Hepatocyte (in vitro differentiated cells): ENCODE measurements around the gene FLYWCH2. TPM values are rescaled to one million over a fixed set of nuclear protein-coding genes. Genes with fewer than 3 reads are reported as not detected.

Experiments used
- DNase-seq: peaks from one replicate; pipeline ENCODE4 v3.0.0-alpha.2; 2016; ENCODE audit warnings: low spot score
- H2AFZ ChIP-seq: fragments of 200-600 bp; sonication (generic); 2 replicates; pipeline ENCODE4 v1.6.0; 2016; ENCODE audit warnings: antibody characterized with exemption, mild to moderate bottlenecking
- H3K27ac ChIP-seq: fragments of 200-600 bp; sonication (generic); 2 replicates; pipeline ENCODE4 v1.5.1; 2016; ENCODE audit warnings: mild to moderate bottlenecking
- H3K27me3 ChIP-seq: fragments of 200-600 bp; sonication (generic); 2 replicates; pipeline ENCODE4 v1.6.1; 2016
- H3K36me3 ChIP-seq: fragments of 200-600 bp; sonication (generic); replicated peaks from 2 replicates; pipeline ENCODE4 v1.5.1; 2016; ENCODE audit warnings: low read depth; ENCODE audit not compliant: insufficient read depth
- H3K4me1 ChIP-seq: fragments of 200-600 bp; sonication (generic); 2 replicates; pipeline ENCODE4 v1.5.1; 2016; ENCODE audit warnings: mild to moderate bottlenecking, moderate library complexity; ENCODE audit not compliant: insufficient read depth
- H3K4me2 ChIP-seq: fragments of 200-600 bp; sonication (generic); 2 replicates; pipeline ENCODE4 v1.6.0; 2016
- H3K4me3 ChIP-seq: fragments of 200-600 bp; sonication (generic); 2 replicates; pipeline ENCODE4 v1.5.1; 2016; ENCODE audit warnings: mild to moderate bottlenecking
- H3K79me2 ChIP-seq: fragments of 200-600 bp; sonication (generic); 2 replicates; pipeline ENCODE4 v1.6.0; 2017; ENCODE audit warnings: mild to moderate bottlenecking
- H3K9me2 ChIP-seq: fragments of 200-600 bp; sonication (generic); replicated peaks from 2 replicates; pipeline ENCODE4 v1.6.0; 2017; ENCODE audit warnings: mild to moderate bottlenecking; ENCODE audit not compliant: insufficient read depth
- H3K9me3 ChIP-seq: fragments of 200-600 bp; sonication (generic); 2 replicates; pipeline ENCODE4 v1.5.1; 2016; ENCODE audit warnings: low read depth, mild to moderate bottlenecking
- H4K20me1 ChIP-seq: fragments of 200-600 bp; sonication (generic); 2 replicates; pipeline ENCODE4 v1.6.0; 2016; ENCODE audit warnings: mild to moderate bottlenecking; ENCODE audit not compliant: insufficient read depth, poor library complexity, severe bottlenecking
- CTCF ChIP-seq: fragments of 200-600 bp; sonication (generic); IDR thresholded peaks from 2 replicates; pipeline ENCODE4 v1.5.1; 2016; ENCODE audit warnings: antibody characterized with exemption, mild to moderate bottlenecking; ENCODE audit not compliant: poor library complexity
- EZH2 ChIP-seq: fragments of 200-600 bp; sonication (generic); IDR thresholded peaks from 2 replicates; pipeline ENCODE4 v1.6.1; 2016; ENCODE audit warnings: antibody characterized with exemption, mild to moderate bottlenecking, borderline replicate concordance
- EZH2phosphoT487 ChIP-seq: fragments of 200-600 bp; sonication (generic); IDR thresholded peaks from one replicate; pipeline ENCODE4 v1.6.1; 2018; ENCODE audit warnings: antibody characterized with exemption, mild to moderate bottlenecking, low read depth, moderate library complexity; ENCODE audit not compliant: unreplicated experiment, severe bottlenecking
- WGBS: methylation state at CpG from one replicate; pipeline ENCODE4 v1.1.6; 2016; ENCODE audit warnings: low lambda C conversion rate; ENCODE audit errors: missing lambda C conversion rate; 5-methylcytosine and 5-hydroxymethylcytosine counted together
- polyA plus RNA-seq: library from polyadenylated mRNA; unstranded; fragments of >200 nt; fragmentation: Nextera tagmentation; extraction: Ambion mirVana; gene quantifications from 2 replicates; pipeline ENCODE4 v1.2.1, GENCODE V29; 2016
- total RNA-seq: library from RNA; depleted of rRNA; stranded (reverse); fragments of >200 nt; gene quantifications from 2 replicates; pipeline ENCODE4 v1.2.3, GENCODE V29; 2014

FLYWCH2 gene
- total and polyA plus RNA-seq, 2 experiments from 2014 or later: 40.0 to 45.1 TPM

DNA sequence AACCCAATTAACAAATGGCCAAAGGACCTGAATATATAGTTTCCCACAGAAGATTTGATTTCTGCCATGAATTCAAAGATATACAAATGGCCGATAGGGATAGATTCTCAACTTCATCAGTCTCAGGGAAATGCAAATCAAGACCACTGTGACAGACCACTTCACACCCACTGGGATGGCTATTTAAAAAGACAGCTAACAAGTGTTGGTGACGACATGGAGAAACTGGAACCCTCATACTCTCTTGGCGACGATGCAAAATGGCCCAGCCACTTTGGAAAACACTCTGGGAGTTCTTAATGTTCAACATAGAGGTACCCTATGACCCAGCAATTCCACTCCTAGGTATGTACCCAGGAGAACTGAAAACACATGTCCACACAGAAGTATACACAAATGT lies 63.6 kb downstream of the FLYWCH2 start:
- no peak for DNase-seq
- H3K79me2 ChIP-seq: no peaks in the 10 kb centered on the region
- H3K27ac ChIP-seq: no peak overlapping the region
- no peaks in the 10 kb centered on the region for H3K4me1 ChIP-seq
- TF ChIP-seq EZH2phosphoT487 (no peak), CTCF (no peak), EZH2 (no peak)
- H4K20me1 ChIP-seq: no peaks in the 10 kb centered on the region
- H3K36me3 ChIP-seq: no peaks in the 10 kb centered on the region
- H2AFZ ChIP-seq: no peak overlapping the region
- no peak overlapping the region for H3K4me3 ChIP-seq
- H3K9me3 ChIP-seq: no peaks in the 10 kb centered on the region
- H3K9me2 ChIP-seq: no peaks in the 10 kb centered on the region
- H3K27me3 ChIP-seq: no peaks in the 10 kb centered on the region
- H3K4me2 ChIP-seq: no peak overlapping the region
- 95% methylated on average over 4 of the region's 4 CpGs for WGBS

Other genes with a start within 250 kb of the FLYWCH2 start
- gene KCTD5, start 200.7 kb upstream of the FLYWCH2 start, total RNA-seq: 22.7 and 31.5 TPM in 2 replicates
- gene KCTD5, start 200.7 kb upstream of the FLYWCH2 start, polyA plus RNA-seq: 24.5 and 32.2 TPM in 2 replicates
- gene PRSS27, start 163.0 kb upstream of the FLYWCH2 start, total RNA-seq: 1.4 and 4.3 TPM in 2 replicates
- gene PRSS27, start 163.0 kb upstream of the FLYWCH2 start, polyA plus RNA-seq: 1.4 and 4.8 TPM in 2 replicates
- 82.9 and 142 TPM in 2 replicates for gene SRRM2, start 130.6 kb upstream of the FLYWCH2 start, total RNA-seq
- 403 and 666 TPM in 2 replicates for gene SRRM2, start 130.6 kb upstream of the FLYWCH2 start, polyA plus RNA-seq
- 255 and 540 TPM in 2 replicates for gene ELOB, start 105.9 kb upstream of the FLYWCH2 start, total RNA-seq
- gene ELOB, start 105.9 kb upstream of the FLYWCH2 start, polyA plus RNA-seq: 627 and 642 TPM in 2 replicates
- gene PRSS33, start 95.7 kb upstream of the FLYWCH2 start, total RNA-seq: 0.20 TPM in 1 of 2 replicates, not detected in the other
- gene PRSS33, start 95.7 kb upstream of the FLYWCH2 start, polyA plus RNA-seq: not detected in 2 replicates
- not detected in 2 replicates for gene PRSS41, start 84.7 kb upstream of the FLYWCH2 start, total RNA-seq
- not detected in 2 replicates for gene PRSS41, start 84.7 kb upstream of the FLYWCH2 start, polyA plus RNA-seq
- gene PRSS21, start 66.0 kb upstream of the FLYWCH2 start, total RNA-seq: not detected in 2 replicates
- gene PRSS21, start 66.0 kb upstream of the FLYWCH2 start, polyA plus RNA-seq: not detected in 2 replicates
- 4.3 and 5.4 TPM in 2 replicates for gene ZG16B, start 52.9 kb upstream of the FLYWCH2 start, total RNA-seq
- gene ZG16B, start 52.9 kb upstream of the FLYWCH2 start, polyA plus RNA-seq: 4.9 and 7.9 TPM in 2 replicates
- 50.0 and 60.2 TPM in 2 replicates for gene PRSS22, start 25.0 kb upstream of the FLYWCH2 start, total RNA-seq
- gene PRSS22, start 25.0 kb upstream of the FLYWCH2 start, polyA plus RNA-seq: 66.3 and 100 TPM in 2 replicates
- gene FLYWCH1, start 28.7 kb downstream of the FLYWCH2 start, total RNA-seq: 11.7 and 14.6 TPM in 2 replicates
- 16.9 and 17.1 TPM in 2 replicates for gene FLYWCH1, start 28.7 kb downstream of the FLYWCH2 start, polyA plus RNA-seq
- gene KREMEN2, start 81.1 kb downstream of the FLYWCH2 start, total RNA-seq: 0.52 and 3.6 TPM in 2 replicates
- 4.9 and 5.8 TPM in 2 replicates for gene KREMEN2, start 81.1 kb downstream of the FLYWCH2 start, polyA plus RNA-seq
- 2.8 and 4.5 TPM in 2 replicates for gene PAQR4, start 86.1 kb downstream of the FLYWCH2 start, total RNA-seq
- 3.7 and 8.3 TPM in 2 replicates for gene PAQR4, start 86.1 kb downstream of the FLYWCH2 start, polyA plus RNA-seq
- gene PKMYT1, start 97.2 kb downstream of the FLYWCH2 start, total RNA-seq: 5.5 and 7.7 TPM in 2 replicates
- gene PKMYT1, start 97.2 kb downstream of the FLYWCH2 start, polyA plus RNA-seq: 17.1 and 21.0 TPM in 2 replicates
- gene CLDN9, start 129.7 kb downstream of the FLYWCH2 start, total RNA-seq: 2.0 and 3.5 TPM in 2 replicates
- gene CLDN9, start 129.7 kb downstream of the FLYWCH2 start, polyA plus RNA-seq: 8.9 and 9.0 TPM in 2 replicates
- gene CLDN6, start 135.0 kb downstream of the FLYWCH2 start, total RNA-seq: 258 and 297 TPM in 2 replicates
- 568 and 574 TPM in 2 replicates for gene CLDN6, start 135.0 kb downstream of the FLYWCH2 start, polyA plus RNA-seq
- 126 and 127 TPM in 2 replicates for gene TNFRSF12A, start 137.2 kb downstream of the FLYWCH2 start, total RNA-seq
- 385 and 452 TPM in 2 replicates for gene TNFRSF12A, start 137.2 kb downstream of the FLYWCH2 start, polyA plus RNA-seq
- gene HCFC1R1, start 140.7 kb downstream of the FLYWCH2 start, total RNA-seq: 19.7 and 35.7 TPM in 2 replicates
- 158 and 201 TPM in 2 replicates for gene HCFC1R1, start 140.7 kb downstream of the FLYWCH2 start, polyA plus RNA-seq
- gene THOC6, start 140.8 kb downstream of the FLYWCH2 start, total RNA-seq: 35.6 and 41.2 TPM in 2 replicates
- 79.4 and 86.2 TPM in 2 replicates for gene THOC6, start 140.8 kb downstream of the FLYWCH2 start, polyA plus RNA-seq
- gene BICDL2, start 153.7 kb downstream of the FLYWCH2 start, total RNA-seq: 10.0 and 12.3 TPM in 2 replicates
- gene BICDL2, start 153.7 kb downstream of the FLYWCH2 start, polyA plus RNA-seq: 11.8 and 12.8 TPM in 2 replicates
- 0.60 TPM in 1 of 2 replicates, not detected in the other for gene MMP25, start 163.3 kb downstream of the FLYWCH2 start, total RNA-seq
- gene MMP25, start 163.3 kb downstream of the FLYWCH2 start, polyA plus RNA-seq: 6.3 and 8.7 TPM in 2 replicates
- 82.0 and 110 TPM in 2 replicates for gene IL32, start 182.4 kb downstream of the FLYWCH2 start, total RNA-seq
- 124 and 131 TPM in 2 replicates for gene IL32, start 182.4 kb downstream of the FLYWCH2 start, polyA plus RNA-seq
- gene ZSCAN10, start 216.1 kb downstream of the FLYWCH2 start, total RNA-seq: not detected in 2 replicates
- gene ZSCAN10, start 216.1 kb downstream of the FLYWCH2 start, polyA plus RNA-seq: not detected in 2 replicates
- 10.0 and 12.3 TPM in 2 replicates for gene ZNF205, start 229.4 kb downstream of the FLYWCH2 start, total RNA-seq
- gene ZNF205, start 229.4 kb downstream of the FLYWCH2 start, polyA plus RNA-seq: 12.6 and 13.2 TPM in 2 replicates